ENCODE data around the gene CCDC71. TPM values are rescaled to one million over a fixed set of nuclear protein-coding genes. Genes with fewer than 3 reads are reported as not detected.
A peak's percentile ranks its signal among the peaks of the same experiment; 100 is the strongest.

The CCDC71 gene
- total and polyA plus RNA-seq, 9 of the 15 experiments (the other 6 are each of a cell fraction or from before 2014, with no cell fraction given), result 0.13 to 19.3 (median 14.3) TPM

- TF ChIP-seq CREB1 (IDR thresholded peaks at IDR 0.05), result no peak
- TF ChIP-seq CREB1 (CRISPR knock-in tag; IDR thresholded peaks at IDR 0.05), result peak; percentile 23; the same call in 1 of the 2 replicates
- TF ChIP-seq ZNF444 (CRISPR knock-in tag; IDR thresholded peaks at IDR 0.05), result no peak
- no peak for TF ChIP-seq CREBBP (IDR thresholded peaks at IDR 0.05; ENCODE audit: low read depth, low read length)
- TF ChIP-seq TCF7L2 (IDR thresholded peaks at IDR 0.05; ENCODE audit: low read depth, low read length), result no peak
- TF ChIP-seq ZMIZ1 (IDR thresholded peaks at IDR 0.05; ENCODE audit: low read depth in 2 of 2, low read length in 2 of 2), result no peak
- TF ChIP-seq HCFC1 (IDR thresholded peaks at IDR 0.05; ENCODE audit: low read depth, low read length), result no peak
- no peak for TF ChIP-seq HDGF (IDR thresholded peaks at IDR 0.05)
- TF ChIP-seq NR4A1 (CRISPR knock-in tag; IDR thresholded peaks at IDR 0.05), result no peak
- no peak for TF ChIP-seq NR4A1 (tag; IDR thresholded peaks at IDR 0.05)
- no peak for TF ChIP-seq NFIX (CRISPR knock-in tag; IDR thresholded peaks at IDR 0.05; ENCODE audit: low read depth)
- TF ChIP-seq ZNF785 (CRISPR knock-in tag; IDR thresholded peaks at IDR 0.05), result no peak
- TF ChIP-seq POLR2H (tag; IDR thresholded peaks at IDR 0.05; ENCODE audit: low read depth), result no peak
- TF ChIP-seq, protein P1, sequence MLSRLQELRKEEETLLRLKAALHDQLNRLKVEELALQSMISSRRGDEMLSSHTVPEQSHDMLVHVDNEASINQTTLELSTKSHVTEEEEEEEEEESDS (CRISPR knock-in tag; IDR thresholded peaks at IDR 0.05), result no peak
- no peak for TF ChIP-seq ZNF449 (CRISPR knock-in tag; IDR thresholded peaks at IDR 0.05)
- no peak for TF ChIP-seq RBM17 (IDR thresholded peaks at IDR 0.05; ENCODE audit: borderline replicate concordance, low read depth, low read length)
- TF ChIP-seq HDAC2 (IDR thresholded peaks at IDR 0.05), result no peak
- peak; percentile 12; the same call in 1 of the 2 replicates for TF ChIP-seq VEZF1 (CRISPR knock-in tag; IDR thresholded peaks at IDR 0.05)
- no peak for TF ChIP-seq PKNOX1 (IDR thresholded peaks at IDR 0.05)
Measured at GRCh38 chr3:49132437-49133225, 33.5 kb downstream of the CCDC71 start, which contains the start of gene LAMB2 (continued).
